ENCODE results near the gene PRKACA.

The PRKACA gene

DNA sequence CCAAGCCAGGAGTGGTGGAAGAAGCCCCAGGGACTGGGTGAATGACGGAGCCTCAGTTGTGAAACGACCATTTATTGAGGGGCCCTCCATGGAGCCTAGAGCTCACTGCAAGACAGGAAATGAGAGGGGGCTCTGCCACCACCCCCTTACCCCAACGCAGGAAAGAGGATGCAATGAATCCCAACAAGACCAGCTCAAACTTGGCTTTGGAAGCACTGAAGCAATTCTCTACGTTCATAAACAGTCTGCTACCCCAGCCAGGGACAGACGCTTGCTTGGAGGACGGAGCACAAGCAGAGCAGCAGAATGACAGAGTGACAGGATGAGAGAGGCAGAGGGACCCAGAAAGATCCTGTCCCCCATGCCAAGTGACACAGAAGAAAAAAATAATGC is 1.0 kb downstream of the PRKACA start:
- DNase-seq (ENCODE audit: low spot score), result no peak

DNA sequence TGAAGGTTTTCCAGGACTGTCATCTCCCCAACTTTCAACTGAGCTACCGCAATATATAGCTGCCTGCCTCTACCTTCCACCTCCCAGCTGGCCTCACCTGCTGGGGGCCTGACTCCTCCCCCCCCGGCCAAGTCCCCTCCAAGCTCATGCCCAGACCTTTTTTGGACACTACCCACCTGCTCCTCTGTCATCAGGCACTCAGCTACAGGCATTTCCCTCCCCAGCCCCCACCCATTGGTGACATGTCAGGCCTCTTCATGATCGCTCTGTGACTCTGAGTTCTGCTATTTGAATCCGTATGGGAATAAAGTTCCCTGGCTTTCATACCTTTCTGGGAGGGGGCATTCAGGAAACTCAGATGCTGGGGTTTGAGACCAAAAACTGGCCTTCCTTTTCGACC is 1.8 kb downstream of the PRKACA start:
- DNase-seq (ENCODE audit: low spot score), result no peak

DNA sequence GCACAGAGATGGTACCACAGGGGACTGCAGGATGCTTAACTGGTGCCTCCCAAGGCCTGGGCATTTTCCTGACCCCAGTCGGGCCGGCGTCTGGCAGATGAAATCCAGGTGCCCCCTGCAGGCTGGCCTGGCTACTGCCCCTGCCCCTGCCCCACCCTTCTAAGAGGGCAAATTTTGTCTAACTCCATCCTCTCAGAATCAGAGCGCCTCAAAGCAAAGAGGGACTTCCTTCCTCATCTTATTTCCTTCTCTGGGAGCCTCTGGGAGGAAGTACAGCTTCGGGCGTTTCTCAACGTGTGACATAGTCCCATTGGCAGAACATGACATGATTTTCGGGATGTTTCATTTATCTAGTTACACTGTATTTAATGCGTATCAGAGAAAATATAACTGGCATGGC is 2.7 kb downstream of the PRKACA start:
- no peak for DNase-seq (ENCODE audit: low spot score)

DNA sequence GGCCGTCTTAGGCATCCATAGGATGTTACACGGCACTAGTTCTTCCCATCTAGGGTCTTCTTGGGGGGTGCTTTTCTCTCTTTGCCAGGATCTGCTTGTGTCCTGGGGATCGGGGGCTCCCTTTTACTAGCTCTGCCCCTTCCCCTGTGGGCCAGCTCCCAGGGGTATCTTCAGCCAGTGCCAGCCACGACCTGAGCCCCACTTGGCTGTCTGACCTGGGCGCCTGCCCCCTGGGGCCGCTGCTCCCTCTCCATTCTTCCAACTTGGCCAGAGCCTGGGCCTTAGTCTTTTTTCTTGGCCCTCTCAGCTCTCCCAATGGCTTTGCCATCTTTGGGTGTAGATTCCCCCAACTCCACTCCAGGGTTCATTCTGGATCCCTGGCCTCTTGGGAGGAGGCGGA is 3.1 kb downstream of the PRKACA start:
- DNase-seq (ENCODE audit: low spot score), result no peak

DNA sequence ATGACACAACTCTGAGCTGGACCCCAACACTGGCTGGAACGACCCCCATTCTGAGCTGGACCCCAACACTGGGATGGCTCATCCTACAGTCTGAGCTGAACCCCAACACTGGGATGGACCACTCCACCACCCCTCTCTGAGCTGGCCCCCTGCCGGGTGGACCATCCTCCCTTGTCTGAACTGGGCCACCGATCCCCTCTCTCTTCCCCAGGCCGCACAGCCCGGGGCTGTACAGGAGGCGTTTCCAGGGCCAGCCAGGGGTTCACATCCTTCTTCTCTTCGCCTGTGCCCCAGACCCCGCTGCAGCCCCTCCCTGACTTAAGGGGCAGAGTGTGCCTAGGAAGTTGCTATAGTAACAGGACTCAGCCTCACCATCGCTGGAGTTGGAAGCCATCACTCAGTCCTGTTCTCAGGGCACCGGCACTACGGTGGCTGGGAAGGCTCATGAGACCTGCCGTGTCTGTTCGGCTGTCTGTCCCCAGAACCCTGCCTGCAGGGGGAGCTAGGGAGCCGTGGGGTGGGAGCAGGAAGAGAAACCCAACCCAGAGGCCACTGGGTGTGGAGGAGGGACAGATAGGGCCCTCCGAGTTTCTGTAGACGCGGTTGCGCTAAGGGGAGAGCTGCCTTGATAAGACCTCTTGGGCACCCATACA is 3.7 kb downstream of the PRKACA start:
- DNase-seq (ENCODE audit: low spot score), result no peak

DNA sequence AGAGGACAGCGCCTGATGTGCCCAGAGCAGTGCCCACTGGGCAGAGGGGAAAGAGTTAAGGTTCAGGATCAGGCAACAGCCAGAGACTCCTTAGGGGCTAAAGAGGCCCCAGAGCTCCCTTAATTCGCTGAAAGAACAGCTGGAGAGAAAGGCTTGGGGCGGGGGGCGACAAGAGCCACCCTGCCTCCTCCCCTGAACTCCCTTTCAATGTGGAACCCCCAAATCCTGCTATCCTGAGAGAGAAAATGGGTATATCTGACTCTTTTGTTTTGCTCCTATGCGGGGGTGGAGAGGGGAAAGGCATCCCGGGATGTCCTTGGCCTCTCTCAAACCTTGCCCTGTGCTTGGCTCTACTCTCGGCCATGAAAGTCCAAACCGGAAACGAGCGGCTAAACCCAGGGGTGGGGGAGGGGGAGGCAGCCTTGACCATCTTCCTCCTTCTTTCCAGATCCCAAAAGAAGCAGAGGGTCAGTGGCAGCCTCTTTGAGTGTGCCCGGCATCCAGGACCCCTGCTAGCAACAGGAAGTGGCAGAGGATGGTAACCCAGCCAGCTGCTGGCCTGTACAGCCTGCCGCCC is 4.7 kb downstream of the PRKACA start:
- DNase-seq (ENCODE audit: low spot score), result no peak

DNA sequence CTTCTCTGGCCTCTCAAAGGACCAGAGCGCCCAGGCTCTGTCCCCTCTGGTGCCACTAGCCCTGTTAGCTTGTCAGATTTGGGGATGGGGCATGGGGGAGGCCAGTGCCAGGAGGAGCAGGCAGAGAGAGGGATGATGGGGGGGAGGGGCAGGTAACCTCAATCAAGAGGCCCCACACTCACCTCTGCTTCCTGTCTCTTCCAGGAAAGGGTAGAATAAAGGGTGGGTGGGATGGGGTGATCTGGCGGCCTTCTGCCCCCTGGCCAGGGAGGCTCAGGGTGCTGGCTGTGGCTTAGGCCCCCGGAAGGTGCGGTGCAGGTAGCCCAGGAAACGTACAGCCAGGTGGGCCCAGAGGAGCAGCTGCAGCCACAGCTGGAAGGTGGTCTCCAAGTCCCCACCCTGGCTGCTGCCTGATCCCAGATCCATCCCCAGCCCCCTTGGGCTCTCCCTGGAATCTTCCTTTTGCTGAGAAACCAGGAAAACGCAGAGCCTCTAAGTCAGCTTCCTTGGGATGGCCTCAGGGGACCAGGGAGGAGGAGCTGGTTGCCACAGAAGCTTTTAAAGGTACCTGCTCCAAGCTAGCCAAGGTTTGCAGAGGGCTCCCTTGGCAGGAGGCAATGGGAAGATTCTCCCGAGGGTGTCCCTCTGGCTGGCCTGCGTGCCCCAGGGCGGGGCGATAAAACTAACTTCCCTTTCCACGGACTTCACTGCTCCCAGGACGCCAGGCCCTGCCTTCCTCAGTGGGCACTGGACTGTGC is 5.3 kb downstream of the PRKACA start:
- DNase-seq (ENCODE audit: low spot score), result no peak

DNA sequence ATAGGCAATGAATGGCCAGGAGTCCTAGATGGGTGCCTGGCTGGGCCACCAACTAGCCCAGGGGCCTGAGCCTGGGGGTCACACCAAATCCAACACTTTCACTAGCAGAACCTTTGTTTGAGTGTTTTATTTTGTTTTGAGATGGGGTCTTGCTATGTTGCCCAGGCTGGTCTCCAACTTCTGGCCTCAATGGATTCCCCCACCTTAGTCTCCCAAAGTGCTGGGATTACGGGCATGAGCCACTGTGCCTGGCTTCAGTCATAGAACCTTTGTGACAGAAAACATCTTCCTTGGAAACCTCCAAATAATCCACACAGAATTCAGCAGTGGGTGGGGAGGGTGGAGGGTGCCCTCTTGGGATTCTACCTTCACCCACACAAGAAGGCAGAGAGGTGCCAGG is 6.1 kb downstream of the PRKACA start:
- DNase-seq (ENCODE audit: low spot score), result no peak

DNA sequence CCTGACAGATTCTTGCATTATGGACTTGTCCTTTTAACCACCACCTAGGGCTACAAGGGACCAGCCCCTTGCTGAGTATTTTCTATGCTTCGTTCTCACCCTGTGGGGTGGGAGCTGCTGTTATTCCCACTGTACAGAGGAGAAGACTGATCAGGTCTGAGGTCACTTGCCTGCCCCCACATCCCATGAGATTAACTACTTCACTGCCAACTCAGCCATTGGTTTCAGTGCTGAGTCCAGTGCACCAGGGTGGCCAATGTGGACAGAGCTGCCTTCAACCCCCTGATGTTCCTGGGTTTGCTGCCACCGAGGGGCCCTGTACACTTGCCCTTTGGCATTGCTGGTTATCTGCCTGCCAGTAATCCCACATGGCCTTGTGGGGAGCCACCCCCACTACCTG is 6.9 kb downstream of the PRKACA start:
- DNase-seq (ENCODE audit: low spot score), result no peak

DNA sequence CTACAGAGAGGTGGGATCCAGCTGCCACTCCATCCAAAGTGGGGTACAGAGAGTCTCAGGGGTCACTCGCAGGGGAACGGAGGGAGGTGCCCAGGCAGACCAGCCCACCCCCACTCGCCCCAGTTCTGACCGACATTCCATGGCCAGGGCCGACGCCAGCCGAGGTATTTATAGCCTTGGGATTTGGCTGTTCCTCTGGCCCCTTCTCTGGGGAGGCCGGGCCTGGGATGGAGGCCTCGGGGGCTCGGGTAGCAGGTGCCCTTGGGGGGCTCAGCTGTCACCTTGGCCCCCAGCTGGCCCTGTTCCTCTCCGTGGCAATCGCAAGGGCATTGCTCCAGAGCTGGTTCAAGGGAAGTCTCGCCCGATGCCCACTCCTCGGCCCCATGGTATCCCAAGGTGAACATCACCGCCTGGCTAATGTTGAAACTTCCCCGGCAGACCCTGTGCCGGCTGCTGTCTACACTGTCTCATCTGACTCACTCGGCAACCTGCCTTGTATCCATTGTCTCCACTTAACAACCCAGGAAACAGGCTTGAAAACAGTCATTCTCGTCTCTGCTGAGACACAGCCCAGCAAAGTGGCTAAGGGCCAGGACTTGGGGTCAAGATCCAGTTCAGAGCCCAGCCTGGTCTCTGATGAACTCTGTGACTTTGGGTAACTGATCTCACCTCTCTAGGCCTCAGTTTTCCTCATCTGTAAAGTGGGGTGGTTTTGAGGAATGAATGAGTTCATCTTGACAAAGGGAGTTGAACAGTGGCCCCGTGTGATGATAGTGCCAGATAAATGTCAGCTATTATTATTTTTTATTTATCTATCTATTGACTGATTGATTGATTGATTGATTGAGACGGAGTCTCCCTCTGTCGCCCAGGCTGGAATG is 9.7 kb downstream of the PRKACA start:
- no peak for DNase-seq (ENCODE audit: low spot score)

DNA sequence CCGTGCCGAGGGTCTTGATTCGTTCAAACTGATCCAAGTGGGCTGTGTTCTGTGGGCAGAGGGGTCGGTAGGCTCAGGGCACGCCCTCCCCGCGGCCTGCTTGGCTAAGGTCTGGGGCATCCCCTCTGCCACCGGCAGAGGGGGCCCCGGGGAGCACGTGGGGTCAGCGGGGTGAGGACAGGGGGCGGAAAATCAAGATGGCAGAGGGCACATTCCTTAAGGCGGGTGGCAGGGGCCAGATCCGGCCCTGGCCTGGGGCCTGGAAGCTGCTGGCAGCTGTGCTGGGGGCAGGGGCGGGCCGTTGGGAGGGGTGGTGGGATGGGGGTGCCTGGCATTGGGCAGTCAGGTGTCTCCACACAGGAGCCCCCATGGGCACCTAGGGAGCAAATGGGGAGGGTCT is 10.7 kb downstream of the PRKACA start:
- DNase-seq (ENCODE audit: low spot score), result no peak

DNA sequence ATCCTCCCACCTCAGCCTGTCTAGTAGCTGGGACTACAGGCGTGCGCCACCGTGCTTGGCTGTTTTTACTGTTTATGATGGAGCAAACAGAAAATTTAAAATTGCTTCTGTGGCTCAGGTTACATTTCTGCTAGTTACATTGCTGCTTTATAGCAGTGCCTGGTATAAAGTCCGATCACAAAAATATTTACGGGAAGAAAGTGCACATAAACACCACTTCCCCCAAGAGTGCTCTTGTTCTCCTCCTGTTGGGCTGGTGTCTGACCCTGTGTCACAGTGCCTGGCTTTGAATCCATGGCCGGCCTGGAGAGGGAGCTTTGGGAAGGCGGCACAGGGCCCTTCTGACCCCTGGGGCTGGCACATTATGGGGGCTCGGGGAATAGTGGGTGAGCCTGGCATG is 11.9 kb downstream of the PRKACA start:
- DNase-seq (ENCODE audit: low spot score), result no peak

DNA sequence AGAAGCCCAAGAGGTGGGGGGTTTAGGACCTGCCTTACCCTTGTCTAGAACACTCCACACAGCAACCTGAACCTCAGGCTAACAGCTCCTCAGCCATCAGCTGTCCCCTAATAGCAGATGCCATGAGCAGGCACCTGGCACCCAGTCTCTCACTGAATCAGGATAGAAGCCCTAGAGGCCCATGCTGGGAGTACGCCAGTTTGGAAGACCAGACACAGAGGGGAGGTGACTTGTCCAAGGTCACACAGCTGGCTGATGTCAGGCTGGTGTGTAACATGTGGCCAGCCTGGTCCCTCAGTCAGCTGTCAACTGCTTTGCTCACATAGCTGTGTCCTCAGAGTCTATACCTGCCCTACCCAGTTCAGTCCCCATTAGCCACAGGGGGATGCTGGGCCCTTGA is 14.3 kb downstream of the PRKACA start:
- DNase-seq (ENCODE audit: low spot score), result no peak

DNA sequence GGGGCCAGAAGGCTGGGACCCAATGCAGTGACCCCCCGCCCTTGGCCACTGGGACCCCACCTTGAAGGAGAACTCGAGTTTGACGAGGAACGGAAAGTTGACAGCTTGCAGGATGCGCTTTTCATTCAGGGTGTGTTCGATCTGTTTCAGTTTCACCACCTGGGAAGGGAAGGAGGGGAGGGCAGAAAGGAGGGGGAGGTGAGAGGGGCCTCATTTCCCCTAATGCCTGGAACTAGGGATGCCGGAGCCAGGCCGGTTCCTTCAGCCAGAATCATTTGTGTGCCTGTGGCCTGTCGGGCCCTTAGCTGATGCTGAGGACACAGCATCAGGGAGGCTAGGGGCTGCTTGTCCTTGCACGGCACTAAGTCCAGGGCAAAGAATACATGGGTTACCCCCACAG is 14.8 kb downstream of the PRKACA start:
- DNase-seq (ENCODE audit: low spot score), result no peak

DNA sequence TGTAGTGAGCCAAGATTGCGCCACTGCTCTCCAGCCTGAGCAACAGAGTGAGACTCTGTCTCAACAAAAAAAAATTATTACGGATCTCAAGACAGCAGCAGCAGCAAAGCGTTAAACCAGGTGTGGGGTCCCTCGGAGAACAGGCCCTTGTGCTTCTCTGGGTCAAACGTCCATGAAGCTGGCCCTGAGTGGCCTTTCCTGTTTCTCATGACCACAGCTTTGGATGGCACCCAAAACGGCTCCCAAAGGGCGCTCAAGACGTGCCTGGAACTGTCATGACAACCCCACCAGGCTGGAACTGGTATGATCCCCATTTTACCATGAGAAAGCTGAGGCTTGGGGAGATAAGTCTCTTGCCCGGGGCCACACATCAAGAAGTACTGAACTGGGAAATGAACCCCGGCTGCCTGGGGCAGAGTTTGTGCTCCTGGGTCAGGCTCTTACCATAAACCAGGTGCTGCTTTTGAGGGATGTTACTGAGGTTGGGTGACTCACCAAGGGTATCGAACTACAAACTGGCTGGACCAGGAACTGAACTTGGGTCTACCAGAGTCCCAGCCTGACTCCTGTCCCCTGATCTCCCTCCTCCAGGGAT is 15.4 kb downstream of the PRKACA start:
- DNase-seq (ENCODE audit: low spot score), result no peak

DNA sequence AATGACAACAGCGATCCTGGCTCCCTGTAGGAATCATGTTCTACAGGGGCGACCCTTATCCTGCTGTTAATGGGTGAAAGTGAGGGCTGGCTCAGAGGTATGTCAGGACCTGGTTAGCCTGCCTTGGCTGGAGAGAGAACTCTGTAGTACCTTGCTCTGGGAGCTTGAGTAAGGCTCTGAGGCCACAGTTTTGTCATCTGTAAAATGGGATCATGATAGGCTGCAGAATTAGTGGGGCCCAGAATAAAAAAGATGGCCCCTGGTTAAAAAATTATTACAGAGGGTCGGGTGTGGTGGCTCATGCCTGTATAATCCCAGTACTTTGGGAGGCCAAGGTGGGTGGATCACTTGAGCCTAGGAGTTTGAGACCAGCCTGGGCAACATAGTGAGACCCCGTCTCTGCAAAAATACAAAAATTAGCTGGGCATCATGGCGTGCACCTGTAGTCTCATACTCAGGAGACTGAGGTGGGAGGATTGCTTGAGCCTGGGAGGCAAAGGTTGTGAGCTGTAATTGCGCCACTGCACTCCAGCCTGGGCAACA is 16.5 kb downstream of the PRKACA start:
- DNase-seq (ENCODE audit: low spot score), result no peak

DNA sequence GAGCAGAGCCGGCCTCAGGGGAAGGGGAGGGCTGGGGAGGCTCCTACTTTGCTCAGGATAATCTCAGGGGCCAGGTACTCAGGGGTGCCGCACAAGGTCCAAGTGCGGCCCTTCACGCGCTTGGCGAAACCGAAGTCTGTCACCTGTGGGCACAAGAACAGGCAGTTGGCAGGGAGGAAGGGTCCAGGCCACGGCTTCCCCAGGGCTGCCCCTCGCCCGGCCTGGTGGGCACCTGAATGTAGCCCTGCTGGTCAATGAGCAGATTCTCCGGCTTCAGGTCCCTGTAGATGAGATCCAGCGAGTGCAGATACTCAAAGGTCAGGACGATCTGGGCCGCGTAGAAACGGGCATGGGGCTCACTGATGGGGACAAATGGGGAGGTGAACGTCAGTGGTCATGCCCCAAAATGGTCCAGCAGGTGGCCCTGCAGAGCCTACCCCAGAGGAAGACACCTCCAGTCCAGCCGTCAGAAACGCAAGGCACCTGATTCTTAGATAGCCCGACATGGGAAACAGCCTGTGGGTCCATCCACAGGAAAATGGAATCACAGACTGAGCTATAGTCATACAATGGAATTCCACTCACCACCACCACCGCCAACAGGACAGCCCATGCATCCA is 19.9 kb downstream of the PRKACA start:
- no peak for DNase-seq (ENCODE audit: low spot score)

DNA sequence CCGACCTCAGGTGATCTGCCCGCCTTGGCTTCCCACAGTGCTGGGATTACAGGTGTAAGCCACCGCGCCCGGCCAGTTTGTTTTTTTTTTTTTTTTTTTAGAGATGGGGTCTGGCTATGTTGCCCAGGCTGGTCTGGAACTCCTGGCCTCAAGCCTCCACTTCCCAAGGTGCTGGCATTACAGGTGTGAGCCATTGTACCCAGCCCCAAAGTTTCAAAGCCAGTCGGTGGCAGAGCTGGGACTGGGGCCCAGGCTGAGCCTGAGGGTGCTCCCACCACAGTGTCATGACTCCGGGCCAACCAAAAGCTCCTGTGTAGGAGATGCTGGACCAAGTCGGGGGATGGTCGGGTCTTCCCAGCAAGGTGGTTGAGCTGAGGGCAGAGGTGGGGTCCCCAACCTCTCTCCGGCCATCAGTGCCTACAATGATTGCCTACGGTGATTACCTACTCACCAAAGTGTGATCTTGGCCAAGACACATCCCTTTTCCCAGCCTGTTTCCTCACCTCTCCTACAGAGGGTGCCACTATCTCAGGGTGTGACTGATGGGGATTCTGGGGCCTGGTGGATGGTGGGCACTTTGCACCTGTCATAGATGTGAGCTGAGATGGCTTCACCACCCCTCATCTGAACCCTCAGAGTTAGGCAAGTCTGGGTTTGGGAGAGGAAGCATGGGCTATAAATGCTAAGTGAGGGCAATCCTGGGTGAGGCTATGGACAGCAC is 21.1 kb downstream of the PRKACA start:
- no peak for DNase-seq (ENCODE audit: low spot score)

DNA sequence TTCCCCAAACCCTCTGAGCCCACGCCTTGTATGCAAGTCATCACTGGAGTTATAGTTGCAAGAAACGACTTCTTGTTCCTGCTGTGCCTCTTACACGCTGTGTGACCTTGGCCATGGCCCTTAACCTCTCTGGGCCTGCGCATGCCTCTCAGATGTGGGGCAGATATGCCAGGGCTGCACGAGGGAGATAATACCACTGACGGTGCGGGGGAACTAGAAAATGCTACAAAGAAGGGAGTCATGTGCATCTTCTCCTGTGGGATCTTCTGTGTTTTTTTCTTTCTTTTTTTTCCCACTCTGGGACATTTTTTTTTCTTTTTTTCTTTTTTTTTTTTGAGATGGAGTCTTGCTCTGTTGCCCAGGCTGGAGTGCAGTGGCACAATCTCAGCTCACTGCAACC is 22.7 kb downstream of the PRKACA start:
- no peak for DNase-seq (ENCODE audit: low spot score)

DNA sequence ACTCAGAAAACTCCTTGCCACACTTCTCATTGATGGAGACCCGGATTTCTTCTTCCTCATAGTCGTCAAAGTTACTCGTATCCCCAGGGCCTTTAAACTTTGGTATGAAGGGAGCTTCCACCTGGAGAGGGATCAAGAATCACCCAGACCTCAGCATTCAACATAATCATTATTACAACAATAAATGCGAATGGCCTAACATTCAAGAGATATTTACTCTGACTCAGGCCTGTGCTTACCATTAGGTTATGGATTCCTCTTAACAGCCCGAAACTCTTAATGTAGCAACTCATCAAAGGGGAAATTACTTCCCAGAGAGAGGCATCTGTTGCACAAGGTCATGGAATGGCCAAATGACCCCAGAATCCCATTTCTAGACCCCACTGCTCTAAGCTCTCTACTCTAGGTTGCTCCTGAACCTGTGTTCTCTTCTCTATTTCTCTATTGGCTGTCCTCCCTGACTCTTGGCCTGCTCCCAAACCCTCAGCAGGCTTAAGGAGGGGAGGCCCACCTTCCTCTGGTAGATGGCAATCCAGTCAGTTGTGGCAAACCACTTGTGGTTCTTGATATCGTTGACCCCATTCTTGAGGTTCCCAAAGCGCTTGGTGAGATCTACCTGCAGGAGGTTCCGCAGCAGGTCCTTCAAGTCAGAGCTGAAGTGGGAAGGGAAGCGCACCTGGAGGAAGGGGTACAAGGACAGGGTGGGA is 24.3 kb downstream of the PRKACA start:
- no peak for DNase-seq (ENCODE audit: low spot score)

Measured in ecto neural progenitor cell (in vitro differentiated cells).